Right lobe of liver (tissue), 6 donors: Measurements from ENCODE around the gene FAM149A. TPM values are rescaled to one million over a fixed set of nuclear protein-coding genes. Genes with fewer than 3 reads are reported as not detected.

Experiments
- ATAC-seq, 4 donors: fragments of 200-7000 bp; cut with Tn5 transposase; one replicate each; pipeline ENCODE4 v1.9.1; 2020; ENCODE audit warnings: mild to moderate bottlenecking in 4 of 4, moderate library complexity in 4 of 4
- DNase-seq, 3 donors: peaks; one replicate each; pipeline ENCODE4 v3.0.0-alpha.2; 2020
- H3K27ac ChIP-seq, 3 donors: fragments of 200-600 bp; one replicate each; pipeline ENCODE4 v1.8.0; 2022
- H3K27me3 ChIP-seq, 2 donors: fragments of 200-600 bp; one replicate each; pipeline ENCODE4 v1.8.0; 2022
- H3K36me3 ChIP-seq, 4 donors: fragments of 200-600 bp; sonication (generic) in 1 of 4; one replicate each; pipeline versions ENCODE4 v1.5.1 to v1.8.0; 2017 to 2022; ENCODE audit warnings: control low read depth in 1 of 4
- H3K4me1 ChIP-seq, 4 donors: fragments of 200-600 bp; sonication (generic) in 1 of 4; one replicate each; pipeline versions ENCODE4 v1.5.1 to v1.8.0; 2017 to 2022; ENCODE audit warnings: control low read depth in 1 of 4
- H3K4me3 ChIP-seq, 3 donors: fragments of 200-600 bp; one replicate each; pipeline ENCODE4 v1.8.0; 2022
- H3K9me3 ChIP-seq, 4 donors: fragments of 200-600 bp; sonication (generic) in 1 of 4; one replicate each; pipeline versions ENCODE4 v1.5.1 to v1.8.0; 2017 to 2022; ENCODE audit warnings: control low read depth in 1 of 4
- POLR2A ChIP-seq: fragments of 450-650 bp; IDR thresholded peaks from one replicate; pipeline ENCODE4 v1.6.1; 2017; ENCODE audit warnings: antibody characterized with exemption, mild to moderate bottlenecking
- WGBS: methylation state at CpG from one replicate; pipeline ENCODE4 v1.1.6; 2018; ENCODE audit warnings: low coverage, low lambda C conversion rate; ENCODE audit not compliant: insufficient coverage; ENCODE audit errors: missing lambda C conversion rate; 5-methylcytosine and 5-hydroxymethylcytosine counted together
- intact Hi-C, 2 donors: fragments of 100-400 bp; cut with DNase I; formaldehyde crosslinking; loops; one replicate each; pipeline versions ENCODE4 v1.11.2 to v1.14.1; 2022
- total RNA-seq, 6 experiments: library from RNA; depleted of rRNA in 2 of 6; stranded (reverse); fragments of >200 nt in 2 of 6; fragmentation: NEBNext Ultra II Directional in 3 of 6; extraction: Animal tissue kit (Norgen Biotek cat#: 25700) in 3 of 6; gene quantifications; one replicate each; pipeline versions ENCODE4 v1.1.0 to v1.2.4, GENCODE V29; 2016 to 2023
- TF ChIP-seq, protein P1 (sequence below), 4 donors: fragments of 200-600 bp in 3 of 4; fragments of 450-650 bp in 1 of 4; IDR thresholded peaks; one replicate each; pipeline versions ENCODE4 v1.5.1 to v1.8.0; 2016 to 2022; ENCODE audit warnings: antibody characterized with exemption in 4 of 4, mild to moderate bottlenecking in 2 of 4
- donor health status: DM: no; HTN: yes; CAD: no.
- donor health status: DM: no; HTN: no; CAD: no.
- donor health status: DM: no; HTN: no; CAD: no.
- donor health status: DM: no; HTN: yes; CAD: no.
- donor health status: DM: no; HTN: yes; CAD: no.

Gene FAM149A
- total RNA-seq, 6 experiments from 2014 or later = 19.8 to 33.1 (median 23.0) TPM

GRCh38 chr4:186102931-186103330, 1.6 kb upstream of the FAM149A start:
- intact Hi-C loops = no loop called here
- WGBS = 91% methylated on average over 11 of the region's 12 CpGs
- Histone ChIP-seq H3K27me3 (no peaks in the 10 kb centered on the region), H3K27ac (no peak overlapping the region), H3K9me3 (no peaks in the 10 kb centered on the region), H3K4me1 (no peaks in the 10 kb centered on the region), H3K36me3 (no peaks in the 10 kb centered on the region), H3K4me3 (no peak overlapping the region)
- ATAC-seq (no peak), DNase-seq (no peak)
- TF ChIP-seq, protein P1, sequence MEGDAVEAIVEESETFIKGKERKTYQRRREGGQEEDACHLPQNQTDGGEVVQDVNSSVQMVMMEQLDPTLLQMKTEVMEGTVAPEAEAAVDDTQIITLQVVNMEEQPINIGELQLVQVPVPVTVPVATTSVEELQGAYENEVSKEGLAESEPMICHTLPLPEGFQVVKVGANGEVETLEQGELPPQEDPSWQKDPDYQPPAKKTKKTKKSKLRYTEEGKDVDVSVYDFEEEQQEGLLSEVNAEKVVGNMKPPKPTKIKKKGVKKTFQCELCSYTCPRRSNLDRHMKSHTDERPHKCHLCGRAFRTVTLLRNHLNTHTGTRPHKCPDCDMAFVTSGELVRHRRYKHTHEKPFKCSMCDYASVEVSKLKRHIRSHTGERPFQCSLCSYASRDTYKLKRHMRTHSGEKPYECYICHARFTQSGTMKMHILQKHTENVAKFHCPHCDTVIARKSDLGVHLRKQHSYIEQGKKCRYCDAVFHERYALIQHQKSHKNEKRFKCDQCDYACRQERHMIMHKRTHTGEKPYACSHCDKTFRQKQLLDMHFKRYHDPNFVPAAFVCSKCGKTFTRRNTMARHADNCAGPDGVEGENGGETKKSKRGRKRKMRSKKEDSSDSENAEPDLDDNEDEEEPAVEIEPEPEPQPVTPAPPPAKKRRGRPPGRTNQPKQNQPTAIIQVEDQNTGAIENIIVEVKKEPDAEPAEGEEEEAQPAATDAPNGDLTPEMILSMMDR (IDR thresholded peaks at IDR 0.05) = no peak
- TF ChIP-seq POLR2A = no peak

DNA sequence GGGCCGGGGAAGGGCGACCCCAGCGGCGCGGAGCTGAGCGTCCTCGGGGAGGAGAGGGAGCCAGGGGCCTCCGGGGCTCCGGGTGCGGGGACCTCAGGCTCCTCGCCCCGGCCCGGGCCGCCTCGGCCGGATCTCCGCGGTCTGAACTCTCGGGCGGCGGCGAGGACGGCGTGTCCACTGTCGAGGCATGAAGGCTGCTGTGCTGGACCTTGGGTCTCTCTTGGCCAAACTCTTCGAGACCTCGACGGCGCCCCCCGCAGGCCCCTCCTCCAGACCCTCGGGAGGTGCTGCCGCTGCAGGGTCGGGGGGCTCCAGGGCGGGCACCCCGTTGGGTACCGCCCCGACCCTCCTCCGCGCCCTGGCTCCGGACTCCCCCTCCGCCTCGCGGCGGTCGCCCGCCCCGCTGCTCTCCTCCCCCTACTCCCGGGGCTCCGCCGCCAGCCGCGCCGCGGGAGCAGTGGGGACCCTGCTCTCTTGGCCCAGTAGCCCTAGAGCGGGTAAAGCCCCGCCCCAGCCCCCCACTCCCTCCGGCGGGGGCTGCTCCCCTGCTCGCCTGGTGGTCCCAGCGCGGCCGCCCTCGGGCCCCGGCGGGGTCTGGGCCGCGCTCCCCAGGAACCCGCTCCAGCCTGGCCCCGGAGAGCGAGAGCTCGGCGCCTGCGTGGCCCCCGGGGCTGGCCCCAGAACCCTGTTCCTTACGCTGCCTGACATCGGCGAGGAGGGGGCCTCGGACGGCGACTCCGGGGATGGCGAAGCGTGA, 564 bp downstream of the FAM149A start:
- H3K36me3 ChIP-seq = no peaks in the 10 kb centered on the region
- WGBS = 17% methylated on average over 6 of the region's 83 CpGs
- peak overlapping the region in 1 of 3 donors; percentile 4 for H3K27ac ChIP-seq
- intact Hi-C loops = no loop called here
- peak in 1 of 3 donors; percentile 32 for DNase-seq
- no peaks in the 10 kb centered on the region for H3K9me3 ChIP-seq
- peak; percentile 55 to 73 (median 64) for ATAC-seq
- H3K4me1 ChIP-seq = no peaks in the 10 kb centered on the region
- H3K4me3 ChIP-seq = peak overlapping the region; percentile 58 to 64 (median 61)
- H3K27me3 ChIP-seq = no peaks in the 10 kb centered on the region
- TF ChIP-seq POLR2A = no peak
- TF ChIP-seq, protein P1 (IDR thresholded peaks at IDR 0.05) = no peak

DNA sequence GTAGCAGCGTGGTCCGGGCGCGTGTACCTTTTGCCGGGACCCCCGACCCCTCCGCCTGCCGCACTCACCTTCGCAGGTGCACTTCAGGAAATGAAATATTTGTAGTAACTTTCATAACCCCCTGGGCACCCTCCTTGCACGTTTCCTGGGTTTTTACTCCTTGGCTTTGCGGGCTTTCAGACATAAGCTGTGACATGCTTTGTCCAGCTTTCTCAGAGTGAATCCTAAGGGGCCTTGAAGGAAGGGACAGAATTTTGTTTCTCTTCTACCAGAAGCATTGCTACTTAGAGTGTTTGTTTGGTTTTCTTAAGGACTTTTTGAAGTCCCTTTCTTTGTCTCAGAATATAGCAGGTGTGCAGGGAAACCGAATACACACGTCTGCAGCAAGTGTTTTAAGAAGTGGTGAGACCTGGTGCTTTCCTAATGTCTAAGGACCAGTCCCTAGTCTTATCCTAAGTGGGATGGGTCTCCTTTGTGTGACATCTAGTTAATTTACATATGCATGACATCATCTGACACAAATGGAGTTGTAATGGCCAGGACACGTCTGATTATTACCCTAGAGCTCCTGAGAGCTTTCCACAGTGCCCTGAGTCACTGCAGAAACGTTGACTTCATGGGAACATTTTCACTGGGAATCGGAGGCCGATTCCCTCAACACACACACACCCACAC, 1.3 kb downstream of the FAM149A start:
- H3K27me3 ChIP-seq = no peaks in the 10 kb centered on the region
- H3K4me3 ChIP-seq = peak overlapping the region; percentile 58 to 64 (median 61)
- no peak for DNase-seq
- no peaks in the 10 kb centered on the region for H3K36me3 ChIP-seq
- no peak overlapping the region for H3K27ac ChIP-seq
- H3K9me3 ChIP-seq = no peaks in the 10 kb centered on the region
- ATAC-seq = peak in 2 of 4 donors; percentile 19 to 54
- 37% methylated on average over 11 of the region's 17 CpGs for WGBS
- intact Hi-C loops = no loop called here
- H3K4me1 ChIP-seq = no peaks in the 10 kb centered on the region
- TF ChIP-seq POLR2A = no peak
- TF ChIP-seq, protein P1 (IDR thresholded peaks at IDR 0.05) = no peak

- TF ChIP-seq, protein P1 (IDR thresholded peaks at IDR 0.05) = no peak
- TF ChIP-seq POLR2A = no peak
- Histone ChIP-seq H3K27me3 (no peaks in the 10 kb centered on the region), H3K27ac (no peak overlapping the region), H3K4me1 (no peaks in the 10 kb centered on the region), H3K4me3 (no peak overlapping the region), H3K9me3 (no peaks in the 10 kb centered on the region), H3K36me3 (no peaks in the 10 kb centered on the region)
- intact Hi-C loops = no loop called here
- no peak for ATAC-seq
- 77% methylated on average over 4 of the region's 4 CpGs for WGBS
- DNase-seq = no peak
These were observed 3.4 kb downstream of the FAM149A start for GRCh38 chr4:186107947-186108346.
